ENCODE data around the gene FAM131C. TPM values are rescaled to one million over a fixed set of nuclear protein-coding genes. Genes with fewer than 3 reads are reported as not detected.
A peak's percentile ranks its signal among the peaks of the same experiment; 100 is the strongest.

The FAM131C gene
- total RNA-seq, 2 donors from 2014 or later, result 0.66 to 2.5 TPM

DNA sequence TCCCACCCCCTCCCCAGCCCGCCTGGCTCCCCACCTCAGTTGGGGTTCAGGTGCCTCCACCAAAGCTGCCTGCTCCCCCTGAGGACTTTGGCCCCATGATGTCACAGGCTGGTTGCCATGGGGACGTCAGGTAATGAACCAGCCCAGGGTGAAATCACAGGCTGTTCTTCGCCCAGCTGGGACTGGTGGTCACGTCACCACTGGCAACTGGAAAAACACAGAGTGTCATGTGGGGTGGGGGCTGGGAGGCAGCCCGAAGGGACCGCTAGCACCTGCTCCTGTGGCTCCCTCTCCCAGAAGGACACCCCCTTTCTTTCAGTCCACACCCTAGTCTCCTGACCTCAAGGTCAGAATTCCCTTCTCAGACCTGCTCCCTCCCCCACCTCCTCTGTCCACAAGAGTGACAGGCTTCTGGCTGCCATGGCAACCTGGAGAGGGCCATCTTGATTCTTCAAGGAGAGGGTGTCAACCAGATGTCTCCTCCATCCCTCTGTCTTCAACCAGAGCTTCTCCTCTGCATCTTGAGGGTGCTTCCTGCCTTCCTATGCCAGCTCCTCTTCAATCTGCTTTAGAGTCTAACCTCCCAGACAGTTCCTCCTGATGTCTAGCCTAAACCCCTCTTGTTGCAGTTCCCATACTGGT, 6.2 kb downstream of the FAM131C start:
- Mint-ChIP-seq H3K27me3 (ENCODE audit: insufficient read depth) (peaks cover 31% of the 10 kb centered on the region), H3K4me3 (no peak overlapping the region), H3K36me3 (ENCODE audit: low read depth) (no peaks in the 10 kb centered on the region), H3K9me3 (no peaks in the 10 kb centered on the region), H3K4me1 (peaks cover 18% of the 10 kb centered on the region), H3K27ac (no peak overlapping the region)
- peak; percentile 80 for DNase-seq
- 73 to 82% methylated on average over 4 to 6 of the region's 6 CpGs for WGBS, 2 experiments (ENCODE audit: insufficient coverage in 1 of 2, insufficient read length in 1 of 2)
- H3K4me1 ChIP-seq (ENCODE audit: control insufficient read depth, insufficient read depth, low read length), result no peaks in the 10 kb centered on the region
- H3K36me3 ChIP-seq (ENCODE audit: control insufficient read depth, insufficient read depth, low read length), result no peaks in the 10 kb centered on the region
- no peaks in the 10 kb centered on the region for H3K9me3 ChIP-seq (ENCODE audit: control insufficient read depth, low read length)
- no peak for TF ChIP-seq CTCF (conservative IDR thresholded peaks at IDR 0.05)
- peak overlapping the region; percentile 67 for H3K27ac ChIP-seq (ENCODE audit: low read depth, low read length)
- H3K9ac ChIP-seq (ENCODE audit: extremely low read depth, low read length, poor library complexity, severe bottlenecking), result peak overlapping the region; percentile 17
- H3K27me3 ChIP-seq (ENCODE audit: control insufficient read depth, insufficient read depth, low read length, poor library complexity, severe bottlenecking), result peaks cover 4% of the 10 kb centered on the region
- H3K4me3 ChIP-seq (ENCODE audit: low read length), result no peak overlapping the region

DNA sequence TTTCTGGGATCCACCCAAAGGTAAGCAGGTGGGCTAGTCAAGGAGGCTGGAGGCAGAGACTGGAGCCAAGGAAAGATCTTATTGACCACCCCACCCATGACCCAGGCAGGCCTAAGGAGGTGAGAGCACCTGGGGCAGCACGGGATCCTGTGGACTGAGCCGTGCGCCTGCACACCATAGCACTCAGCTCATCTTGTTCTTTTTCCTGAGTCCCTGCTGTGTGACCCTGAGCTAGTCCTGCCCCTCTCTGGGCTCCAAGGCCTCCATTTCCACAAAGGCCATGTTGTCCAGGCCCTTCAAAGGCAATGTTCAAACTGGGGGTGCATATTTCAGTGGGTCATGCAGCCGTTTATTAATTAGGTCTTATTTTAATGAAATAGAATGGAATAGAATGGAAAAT, 7.2 kb downstream of the FAM131C start:
- WGBS, 2 experiments (ENCODE audit: insufficient coverage in 1 of 2, insufficient read length in 1 of 2), result 90 to 100% methylated on average over 1 to 4 of the region's 4 CpGs
- no peaks in the 10 kb centered on the region for H3K9me3 Mint-ChIP-seq
- no peaks in the 10 kb centered on the region for H3K4me1 ChIP-seq (ENCODE audit: control insufficient read depth, insufficient read depth, low read length)
- H3K9ac ChIP-seq (ENCODE audit: extremely low read depth, low read length, poor library complexity, severe bottlenecking), result no peak overlapping the region
- H3K9me3 ChIP-seq (ENCODE audit: control insufficient read depth, low read length), result no peaks in the 10 kb centered on the region
- DNase-seq, result no peak
- peaks cover 21% of the 10 kb centered on the region for H3K27me3 Mint-ChIP-seq (ENCODE audit: insufficient read depth)
- no peak overlapping the region for H3K4me3 ChIP-seq (ENCODE audit: low read length)
- no peak overlapping the region for H3K4me3 Mint-ChIP-seq
- H3K27ac ChIP-seq (ENCODE audit: low read depth, low read length), result no peak overlapping the region
- H3K36me3 Mint-ChIP-seq (ENCODE audit: low read depth), result no peaks in the 10 kb centered on the region
- H3K27me3 ChIP-seq (ENCODE audit: control insufficient read depth, insufficient read depth, low read length, poor library complexity, severe bottlenecking), result no peaks in the 10 kb centered on the region
- peaks cover 18% of the 10 kb centered on the region for H3K4me1 Mint-ChIP-seq
- no peak for TF ChIP-seq CTCF (conservative IDR thresholded peaks at IDR 0.05)
- no peak overlapping the region for H3K27ac Mint-ChIP-seq
- no peaks in the 10 kb centered on the region for H3K36me3 ChIP-seq (ENCODE audit: control insufficient read depth, insufficient read depth, low read length)

DNA sequence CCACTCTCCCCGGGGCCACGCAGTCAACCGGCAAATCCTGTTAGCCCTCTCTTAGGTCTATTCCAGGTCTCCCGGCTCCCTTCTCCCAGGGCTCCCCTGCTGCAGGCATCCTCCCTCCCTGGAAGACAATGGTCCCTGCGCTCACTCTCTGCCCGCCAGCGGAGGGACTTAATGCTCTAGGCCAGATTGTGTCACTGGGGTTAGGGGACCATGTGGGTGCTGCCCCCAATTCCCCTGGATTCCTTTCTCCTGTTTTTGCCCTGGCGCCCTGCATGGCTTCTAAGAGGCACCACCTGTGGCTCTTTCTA, 8.2 kb downstream of the FAM131C start:
- Histone ChIP-seq H3K4me3 (ENCODE audit: low read length) (no peak overlapping the region), H3K9ac (ENCODE audit: extremely low read depth, low read length, poor library complexity, severe bottlenecking) (no peak overlapping the region), H3K27ac (ENCODE audit: low read depth, low read length) (no peak overlapping the region), H3K9me3 (ENCODE audit: control insufficient read depth, low read length) (no peaks in the 10 kb centered on the region), H3K27me3 (ENCODE audit: control insufficient read depth, insufficient read depth, low read length, poor library complexity, severe bottlenecking) (no peaks in the 10 kb centered on the region), H3K36me3 (ENCODE audit: control insufficient read depth, insufficient read depth, low read length) (no peaks in the 10 kb centered on the region), H3K4me1 (ENCODE audit: control insufficient read depth, insufficient read depth, low read length) (no peaks in the 10 kb centered on the region)
- peaks cover 24% of the 10 kb centered on the region for H3K27me3 Mint-ChIP-seq (ENCODE audit: insufficient read depth)
- peaks cover 18% of the 10 kb centered on the region for H3K4me1 Mint-ChIP-seq
- no peak overlapping the region for H3K27ac Mint-ChIP-seq
- H3K9me3 Mint-ChIP-seq, result no peaks in the 10 kb centered on the region
- H3K4me3 Mint-ChIP-seq, result no peak overlapping the region
- 77 to 85% methylated on average over 4 to 8 of the region's 8 CpGs for WGBS, 2 experiments (ENCODE audit: insufficient coverage in 1 of 2, insufficient read length in 1 of 2)
- no peaks in the 10 kb centered on the region for H3K36me3 Mint-ChIP-seq (ENCODE audit: low read depth)
- TF ChIP-seq CTCF (conservative IDR thresholded peaks at IDR 0.05), result no peak
- no peak for DNase-seq
